Measurements from ENCODE around the gene TCF7. TPM values are rescaled to one million over a fixed set of nuclear protein-coding genes. Genes with fewer than 3 reads are reported as not detected.
"Not testable (repeated sequence)": the region's sequence is repeated elsewhere in the genome, so short reads cannot be mapped to it uniquely, and the experiment has no call there.

TCF7 gene
- total RNA-seq, 5 donors from 2014 or later (not counting 1 experiment from before 2014, with no cell fraction given) = 503 to 749 (median 693) TPM

DNA sequence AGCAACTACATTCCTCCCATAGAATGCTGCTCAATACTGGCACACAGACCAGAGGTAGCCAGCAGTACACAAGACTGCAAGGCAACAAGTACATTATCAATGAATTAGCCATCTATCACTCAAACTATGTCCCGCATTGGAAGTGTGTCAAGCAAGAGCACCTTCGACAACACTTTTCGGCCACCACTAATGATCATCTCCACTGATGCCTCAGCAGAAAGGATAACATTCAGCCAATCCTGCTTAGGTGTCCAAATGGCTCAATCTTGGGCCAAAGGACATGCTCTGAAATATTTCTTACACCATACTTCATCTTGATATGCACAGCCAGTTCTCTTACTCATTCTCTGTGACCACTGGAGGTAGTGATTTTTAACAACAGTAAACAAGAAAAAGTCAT is 37.2 kb downstream of the TCF7 start:
- ATAC-seq (replicated peaks in 1 of 4) = no peak
- 89% methylated on average over 3 of the region's 3 CpGs for WGBS (ENCODE audit: insufficient coverage)
- Histone ChIP-seq H3K9me3 (no peaks in the 10 kb centered on the region), H3K27ac (ENCODE audit: low read length) (peak overlapping the region; percentile 58), H3K4me1 (ENCODE audit: control insufficient read depth in 1 of 2, extremely low read depth in 1 of 2, insufficient read depth in 2 of 2, low read length in 2 of 2) (peaks cover 24 to 34% of the 10 kb centered on the region in 2 experiments), H3K36me3 (ENCODE audit: control insufficient read depth in 2 of 2, extremely low read depth in 1 of 2, insufficient read depth in 1 of 2, low read length in 1 of 2) (peaks cover 7 to 73% of the 10 kb centered on the region in 2 donors), H3K27me3 (replicated peaks in 1 of 2; ENCODE audit: control insufficient read depth in 2 of 2, extremely low read depth in 1 of 2, insufficient read depth in 2 of 2, low read length in 1 of 2) (no peaks in the 10 kb centered on the region), H3K4me3 (ENCODE audit: control insufficient read depth in 1 of 2, extremely low read depth in 1 of 2, low read length in 1 of 2) (no peak overlapping the region)
- H3K27me3 Mint-ChIP-seq = no peaks in the 10 kb centered on the region
- peaks cover 66 to 84% (median 71%) of the 10 kb centered on the region in 3 donors for H3K4me1 Mint-ChIP-seq
- no peak for DNase-seq
- peak overlapping the region; percentile 78 to 88 for H3K27ac Mint-ChIP-seq
- ChIA-PET POLR2A (interaction anchor here (0.7 to 0.9 kb wide), 2 partner anchors 109 to 148 kb away, joined by 3 to 5 read pairs; no protein-coding TSS in a partner anchor), CTCF (interaction anchor here (0.6 to 5.7 kb wide), 3 partner anchors 87 to 118 kb away, joined by 4 to 25 read pairs (median 15); no protein-coding TSS in a partner anchor)
- no peaks in the 10 kb centered on the region for H3K9me3 Mint-ChIP-seq
- H3K4me3 Mint-ChIP-seq = peak overlapping the region in 1 of 3 donors; percentile 49
- peaks cover 53% of the 10 kb centered on the region for H3K36me3 Mint-ChIP-seq

DNA sequence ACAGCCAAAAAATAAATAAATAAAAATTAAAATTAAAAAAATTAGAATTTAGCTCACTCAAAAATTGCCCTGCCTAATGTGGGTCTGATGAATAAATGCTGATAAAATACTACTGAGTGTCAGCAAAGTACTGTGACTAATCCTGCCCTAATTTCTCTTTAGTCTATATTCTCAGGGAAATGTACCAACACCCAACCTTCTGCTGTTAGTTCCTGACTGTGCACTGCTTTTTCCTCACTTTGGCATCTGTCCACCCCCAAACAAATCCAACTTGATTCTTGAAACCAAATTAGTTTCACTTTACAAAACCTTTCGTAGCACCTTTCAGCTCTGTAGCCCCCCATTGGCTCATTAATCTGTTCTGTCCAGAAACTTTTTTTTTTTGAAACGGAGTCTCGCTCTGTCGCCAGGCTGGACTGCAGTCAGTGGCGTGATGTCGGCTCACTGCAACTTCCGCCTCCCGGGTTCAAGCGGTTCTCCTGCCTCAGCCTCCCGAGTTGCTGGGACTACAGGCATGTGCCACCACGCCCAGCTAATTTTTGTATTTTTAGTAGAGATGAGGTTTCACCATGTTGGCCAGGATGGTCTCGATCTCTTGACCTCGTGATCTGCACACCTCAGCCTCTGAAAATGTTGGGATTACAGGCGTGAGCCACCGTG is 37.8 kb downstream of the TCF7 start:
- Mint-ChIP-seq H3K4me3 (peak overlapping the region in 1 of 3 donors; percentile 49), H3K27ac (peak overlapping the region; percentile 88), H3K4me1 (peaks cover 67 to 78% (median 71%) of the 10 kb centered on the region in 3 donors), H3K36me3 (peaks cover 47% of the 10 kb centered on the region)
- 91% methylated on average over 11 of the region's 15 CpGs for WGBS (ENCODE audit: insufficient coverage)
- Histone ChIP-seq H3K36me3 (ENCODE audit: control insufficient read depth in 2 of 2, extremely low read depth in 1 of 2, insufficient read depth in 1 of 2, low read length in 1 of 2) (peaks cover 4 to 71% of the 10 kb centered on the region in 2 donors), H3K27ac (ENCODE audit: low read length) (peak overlapping the region; percentile 58), H3K4me1 (ENCODE audit: control insufficient read depth in 1 of 2, extremely low read depth in 1 of 2, insufficient read depth in 2 of 2, low read length in 2 of 2) (peaks cover 24 to 34% of the 10 kb centered on the region in 2 experiments)
- not testable (repeated sequence) for ATAC-seq (replicated peaks in 1 of 4); H3K9me3 ChIP-seq; H3K9me3 Mint-ChIP-seq; H3K4me3 ChIP-seq (ENCODE audit: control insufficient read depth in 1 of 2, extremely low read depth in 1 of 2, low read length in 1 of 2); H3K27me3 Mint-ChIP-seq; DNase-seq; H3K27me3 ChIP-seq (replicated peaks in 1 of 2; ENCODE audit: control insufficient read depth in 2 of 2, extremely low read depth in 1 of 2, insufficient read depth in 2 of 2, low read length in 1 of 2)
- CTCF ChIA-PET = interaction anchor here (0.5 to 5.7 kb wide), 4 partner anchors 59 to 579 kb away, joined by 3 to 25 read pairs (median 10); no protein-coding TSS in a partner anchor
- POLR2A ChIA-PET = interaction anchor here (0.7 to 1.5 kb wide), 6 partner anchors 11 to 148 kb away, joined by 3 to 6 read pairs (median 4); no protein-coding TSS in a partner anchor

DNA sequence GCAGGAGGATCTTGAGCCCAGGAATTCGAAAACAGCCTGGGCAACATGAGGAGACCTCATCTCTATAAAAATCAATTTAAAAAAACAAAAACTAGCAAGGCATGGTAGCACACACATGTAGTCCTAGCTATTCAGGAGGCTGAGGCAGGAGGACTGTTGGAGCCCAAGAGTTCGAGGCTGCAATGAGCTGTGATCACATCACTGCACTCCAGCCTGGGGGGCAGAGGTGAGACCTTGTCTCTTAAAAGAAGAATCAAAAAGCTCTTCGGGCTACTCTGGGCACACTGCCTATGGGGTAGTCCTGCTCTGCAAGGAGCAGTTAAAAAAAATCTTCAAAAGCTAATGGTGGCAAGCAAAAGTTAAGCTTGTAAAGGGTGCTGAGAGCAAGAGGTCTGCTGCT is 38.8 kb downstream of the TCF7 start:
- DNase-seq = no peak
- peak overlapping the region in 1 of 3 donors; percentile 49 for H3K4me3 Mint-ChIP-seq
- Histone ChIP-seq H3K36me3 (ENCODE audit: control insufficient read depth in 2 of 2, extremely low read depth in 1 of 2, insufficient read depth in 1 of 2, low read length in 1 of 2) (peaks cover 3 to 77% of the 10 kb centered on the region in 2 donors), H3K27ac (ENCODE audit: low read length) (peak overlapping the region; percentile 28), H3K27me3 (replicated peaks in 1 of 2; ENCODE audit: control insufficient read depth in 2 of 2, extremely low read depth in 1 of 2, insufficient read depth in 2 of 2, low read length in 1 of 2) (no peaks in the 10 kb centered on the region), H3K4me1 (ENCODE audit: control insufficient read depth in 1 of 2, extremely low read depth in 1 of 2, insufficient read depth in 2 of 2, low read length in 2 of 2) (peaks cover 24 to 34% of the 10 kb centered on the region in 2 experiments), H3K9me3 (no peaks in the 10 kb centered on the region), H3K4me3 (ENCODE audit: control insufficient read depth in 1 of 2, extremely low read depth in 1 of 2, low read length in 1 of 2) (no peak overlapping the region)
- H3K27me3 Mint-ChIP-seq = no peaks in the 10 kb centered on the region
- ChIA-PET POLR2A (interaction anchor here (0.5 to 1.7 kb wide), 10 partner anchors 12 to 509 kb away, joined by 3 to 12 read pairs (median 4); no protein-coding TSS in a partner anchor), CTCF (interaction anchor here in 1 of 2 donors (1.1 to 5.7 kb wide), 3 partner anchors 34 to 113 kb away, joined by 3 to 25 read pairs (median 3); no protein-coding TSS in a partner anchor)
- no peaks in the 10 kb centered on the region for H3K9me3 Mint-ChIP-seq
- 100% methylated on average over 1 of the region's 3 CpGs for WGBS (ENCODE audit: insufficient coverage)
- peak overlapping the region; percentile 88 for H3K27ac Mint-ChIP-seq
- no peak for ATAC-seq (replicated peaks in 1 of 4)
- peaks cover 55% of the 10 kb centered on the region for H3K36me3 Mint-ChIP-seq
- H3K4me1 Mint-ChIP-seq = peaks cover 76 to 86% (median 79%) of the 10 kb centered on the region in 3 donors

DNA sequence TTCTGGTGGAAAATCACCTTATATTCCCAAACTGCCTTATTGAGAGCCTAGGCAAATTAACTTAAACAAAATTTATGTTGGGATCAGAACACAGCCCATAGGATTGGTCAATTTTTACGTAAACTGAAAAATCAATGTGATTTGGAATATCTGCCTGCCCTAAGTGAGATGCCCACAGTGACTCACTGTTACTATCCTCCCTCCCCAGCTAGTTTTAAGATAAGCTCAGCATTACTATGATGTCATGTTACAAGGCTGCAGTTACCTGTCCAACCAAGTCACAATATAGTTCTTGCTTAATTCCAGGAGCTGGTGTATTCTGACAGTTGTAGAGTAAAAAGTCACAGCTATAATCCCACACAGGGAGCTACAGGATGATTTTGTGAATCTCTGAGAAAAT is 39.2 kb downstream of the TCF7 start:
- 100% methylated on average over 1 of the region's 1 CpG for WGBS (ENCODE audit: insufficient coverage)
- Histone ChIP-seq H3K36me3 (ENCODE audit: control insufficient read depth in 2 of 2, extremely low read depth in 1 of 2, insufficient read depth in 1 of 2, low read length in 1 of 2) (peaks cover 3 to 79% of the 10 kb centered on the region in 2 donors), H3K4me1 (ENCODE audit: control insufficient read depth in 1 of 2, extremely low read depth in 1 of 2, insufficient read depth in 2 of 2, low read length in 2 of 2) (peaks cover 25 to 34% of the 10 kb centered on the region in 2 experiments), H3K27ac (ENCODE audit: low read length) (no peak overlapping the region), H3K9me3 (no peaks in the 10 kb centered on the region), H3K27me3 (replicated peaks in 1 of 2; ENCODE audit: control insufficient read depth in 2 of 2, extremely low read depth in 1 of 2, insufficient read depth in 2 of 2, low read length in 1 of 2) (no peaks in the 10 kb centered on the region), H3K4me3 (ENCODE audit: control insufficient read depth in 1 of 2, extremely low read depth in 1 of 2, low read length in 1 of 2) (no peak overlapping the region)
- peak overlapping the region; percentile 77 to 88 for H3K27ac Mint-ChIP-seq
- peak overlapping the region in 1 of 3 donors; percentile 49 for H3K4me3 Mint-ChIP-seq
- ChIA-PET POLR2A (interaction anchor here (0.6 to 1.7 kb wide), 11 partner anchors 11 to 597 kb away, joined by 3 to 8 read pairs (median 4); no protein-coding TSS in a partner anchor), CTCF (interaction anchor here (0.6 to 5.7 kb wide), 5 partner anchors 13 to 124 kb away, joined by 3 to 25 read pairs (median 5); no protein-coding TSS in a partner anchor)
- H3K4me1 Mint-ChIP-seq = peaks cover 79 to 90% (median 80%) of the 10 kb centered on the region in 3 donors
- H3K36me3 Mint-ChIP-seq = peaks cover 58% of the 10 kb centered on the region
- ATAC-seq (replicated peaks in 1 of 4) = peak in 1 of 4 experiments; percentile 10
- DNase-seq = no peak
- no peaks in the 10 kb centered on the region for H3K27me3 Mint-ChIP-seq
- no peaks in the 10 kb centered on the region for H3K9me3 Mint-ChIP-seq

DNA sequence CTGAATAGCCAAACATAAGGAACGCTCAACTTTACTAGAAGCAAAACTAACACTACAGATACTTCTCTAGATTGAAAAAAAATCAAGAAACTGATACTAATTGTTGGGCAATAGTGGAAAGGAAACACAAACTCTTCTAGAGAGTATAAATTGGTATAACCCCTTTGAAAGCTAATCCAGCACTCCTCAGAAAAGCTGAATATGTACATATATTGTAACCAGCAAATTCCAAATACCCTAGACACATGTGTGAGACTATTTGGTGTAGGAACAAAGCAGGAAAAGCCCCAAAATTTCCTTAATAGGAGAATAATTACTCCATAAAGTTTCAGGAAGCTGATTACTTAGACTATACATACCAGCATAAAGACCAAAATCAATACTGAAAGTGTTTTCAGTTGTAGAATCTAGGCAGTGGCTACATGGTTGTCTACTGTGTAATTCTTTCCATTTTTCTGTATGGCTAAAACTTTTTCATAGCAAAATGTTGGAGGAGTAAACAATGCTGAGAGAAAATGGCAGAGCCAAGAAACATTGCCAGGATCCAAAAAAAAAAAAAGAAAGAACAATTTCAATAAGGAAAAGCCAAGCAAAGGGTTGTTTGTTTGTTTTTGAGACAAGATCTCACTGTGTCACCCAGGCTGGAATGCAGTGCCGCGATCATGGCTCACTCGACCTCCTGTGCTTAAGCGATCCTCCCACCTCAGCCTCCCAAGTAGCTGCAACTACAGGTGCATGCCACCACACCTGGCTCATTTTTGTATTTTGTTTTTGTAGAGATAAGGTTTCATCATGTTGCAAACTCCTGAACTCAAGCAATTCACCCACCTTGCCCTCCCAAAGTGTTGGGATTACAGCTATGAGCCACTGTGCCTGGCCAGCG is 47.3 kb downstream of the TCF7 start:
- WGBS (ENCODE audit: insufficient coverage) = no CpG with 5 or more reads among the region's 6 CpGs
- ChIA-PET POLR2A (interaction anchor here (0.6 to 2.7 kb wide), 8 partner anchors 8 to 210 kb away, joined by 3 to 10 read pairs (median 3); partner anchors contain the start of genes UBE2B (in 2 of the 2) and SKP1 (in 1 of the 2)), CTCF (interaction anchor here (0.6 to 1.8 kb wide), 6 partner anchors 9 to 129 kb away, joined by 3 to 5 read pairs (median 3); no protein-coding TSS in a partner anchor)
- Mint-ChIP-seq H3K4me3 (no peak overlapping the region), H3K4me1 (peaks cover 48 to 67% (median 50%) of the 10 kb centered on the region in 3 donors), H3K27me3 (no peaks in the 10 kb centered on the region), H3K36me3 (peaks cover 53% of the 10 kb centered on the region), H3K27ac (peak overlapping the region in 1 of 2 donors; percentile 48), H3K9me3 (no peaks in the 10 kb centered on the region)
- Histone ChIP-seq H3K4me1 (ENCODE audit: control insufficient read depth in 1 of 2, extremely low read depth in 1 of 2, insufficient read depth in 2 of 2, low read length in 2 of 2) (peaks cover 3 to 4% of the 10 kb centered on the region in 2 experiments), H3K36me3 (ENCODE audit: control insufficient read depth in 2 of 2, extremely low read depth in 1 of 2, insufficient read depth in 1 of 2, low read length in 1 of 2) (peaks cover 30 to 80% of the 10 kb centered on the region in 2 donors), H3K27me3 (replicated peaks in 1 of 2; ENCODE audit: control insufficient read depth in 2 of 2, extremely low read depth in 1 of 2, insufficient read depth in 2 of 2, low read length in 1 of 2) (no peaks in the 10 kb centered on the region), H3K9me3 (no peaks in the 10 kb centered on the region), H3K27ac (ENCODE audit: low read length) (no peak overlapping the region), H3K4me3 (ENCODE audit: control insufficient read depth in 1 of 2, extremely low read depth in 1 of 2, low read length in 1 of 2) (no peak overlapping the region)
- DNase-seq (no peak), ATAC-seq (replicated peaks in 1 of 4) (no peak)
